GM19239 (cell line): ENCODE data around the gene CACHD1.

ENCODE experiments used
- DNase-seq: peaks from one replicate; pipeline ENCODE4 v3.0.0; 2011; ENCODE audit warnings: low spot score; ENCODE audit not compliant: insufficient read length
- FAIRE-seq: peaks from 2 replicates; lab custom pipeline; 2011; peaks lifted over from hg19 to GRCh38; lab: Jason Lieb, UNC

The CACHD1 gene

GRCh38 chr1:64517640-64518039 is 47.7 kb downstream of the CACHD1 start:
- FAIRE-seq = no peak
- no peak for DNase-seq

- no peak for DNase-seq
- no peak for FAIRE-seq
Observed at GRCh38 chr1:64518692-64519481, 49.0 kb downstream of the CACHD1 start.

- FAIRE-seq (no peak), DNase-seq (no peak)
Observed at GRCh38 chr1:64519901-64520300, 50.0 kb downstream of the CACHD1 start.

- FAIRE-seq (no peak), DNase-seq (no peak)
Observed at GRCh38 chr1:64522740-64523139, 52.8 kb downstream of the CACHD1 start.

- DNase-seq = no peak
- FAIRE-seq = no peak
Observed at GRCh38 chr1:64523413-64524337, 53.7 kb downstream of the CACHD1 start.

- FAIRE-seq = no peak
- no peak for DNase-seq
Observed at GRCh38 chr1:64524614-64525013, 54.7 kb downstream of the CACHD1 start.

GRCh38 chr1:64525116-64525686 is 55.3 kb downstream of the CACHD1 start:
- FAIRE-seq (no peak), DNase-seq (no peak)

GRCh38 chr1:64526312-64526711 is 56.4 kb downstream of the CACHD1 start:
- no peak for FAIRE-seq
- DNase-seq = no peak

- FAIRE-seq = no peak
- no peak for DNase-seq
Observed at GRCh38 chr1:64527165-64527564, 57.2 kb downstream of the CACHD1 start.

- FAIRE-seq (no peak), DNase-seq (no peak)
Observed at GRCh38 chr1:64527786-64528185, 57.9 kb downstream of the CACHD1 start.

GRCh38 chr1:64530969-64531692 is 61.2 kb downstream of the CACHD1 start:
- no peak for FAIRE-seq
- no peak for DNase-seq

- FAIRE-seq (no peak), DNase-seq (no peak)
Observed at GRCh38 chr1:64532646-64533045, 62.7 kb downstream of the CACHD1 start.

GRCh38 chr1:64535938-64536835 is 66.3 kb downstream of the CACHD1 start:
- FAIRE-seq (no peak), DNase-seq (no peak)

GRCh38 chr1:64536836-64537490 is 67.0 kb downstream of the CACHD1 start:
- DNase-seq = no peak
- FAIRE-seq = no peak

GRCh38 chr1:64537942-64538341 is 68.0 kb downstream of the CACHD1 start:
- FAIRE-seq (no peak), DNase-seq (no peak)

GRCh38 chr1:64538389-64538788 is 68.5 kb downstream of the CACHD1 start:
- DNase-seq (no peak), FAIRE-seq (no peak)

GRCh38 chr1:64539289-64539688 is 69.4 kb downstream of the CACHD1 start:
- no peak for FAIRE-seq
- DNase-seq = no peak

GRCh38 chr1:64539781-64540218 is 69.9 kb downstream of the CACHD1 start:
- no peak for DNase-seq
- FAIRE-seq = no peak
